ENCODE data around the gene PRKCH.

PRKCH gene

GRCh38 chr14:61501714-61502458, 180.5 kb downstream of the PRKCH start:
- no peak for TF ChIP-seq CTCF (IDR thresholded peaks at IDR 0.05; ENCODE audit: insufficient read depth, missing control alignments)
- FAIRE-seq (no peak), DNase-seq (ENCODE audit: insufficient read length, low spot score) (no peak)

- no peak for FAIRE-seq
- no peak for TF ChIP-seq CTCF (IDR thresholded peaks at IDR 0.05; ENCODE audit: insufficient read depth, missing control alignments)
- DNase-seq (ENCODE audit: insufficient read length, low spot score), result no peak
These were observed 181.2 kb downstream of the PRKCH start for GRCh38 chr14:61502459-61503093.

GRCh38 chr14:61503167-61503801, 181.9 kb downstream of the PRKCH start:
- DNase-seq (ENCODE audit: insufficient read length, low spot score) (no peak), FAIRE-seq (no peak)
- no peak for TF ChIP-seq CTCF (IDR thresholded peaks at IDR 0.05; ENCODE audit: insufficient read depth, missing control alignments)

- no peak for TF ChIP-seq CTCF (IDR thresholded peaks at IDR 0.05; ENCODE audit: insufficient read depth, missing control alignments)
- DNase-seq (ENCODE audit: insufficient read length, low spot score) (no peak), FAIRE-seq (no peak)
These were observed 183.5 kb downstream of the PRKCH start for GRCh38 chr14:61504901-61505300.

GRCh38 chr14:61505815-61506809, 184.7 kb downstream of the PRKCH start:
- DNase-seq (ENCODE audit: insufficient read length, low spot score) (no peak), FAIRE-seq (no peak)
- TF ChIP-seq CTCF (IDR thresholded peaks at IDR 0.05; ENCODE audit: insufficient read depth, missing control alignments), result no peak

- no peak for TF ChIP-seq CTCF (IDR thresholded peaks at IDR 0.05; ENCODE audit: insufficient read depth, missing control alignments)
- FAIRE-seq (no peak), DNase-seq (ENCODE audit: insufficient read length, low spot score) (no peak)
These were observed 187.1 kb downstream of the PRKCH start for GRCh38 chr14:61508526-61508925.
